A549 (cell line): ENCODE data around the gene COL2A1. TPM values are rescaled to one million over a fixed set of nuclear protein-coding genes. Genes with fewer than 3 reads are reported as not detected.

Source experiments
- ATAC-seq, 2 experiments: fragments of 200-7000 bp in 1 of 2; fragments of >200 bp in 1 of 2; cut with Nextera tagmentation in 1 of 2; cut with Tn5 transposase in 1 of 2; 3 replicates each; pipeline versions ENCODE4 v1.8.0 to v1.9.1; 2018 to 2020; ENCODE audit warnings: mild to moderate bottlenecking in 1 of 2, moderate library complexity in 1 of 2
- CTCF ChIA-PET: fragments of 300-600 bp; sonication (Branson Sonifier 250); formaldehyde crosslinking; extraction: SDS; loops from one replicate; lab custom pipeline; 2021; ENCODE audit warnings: antibody characterized with exemption, inconsistent platforms; lab: Yijun Ruan, JAX
- POLR2A ChIA-PET: fragments of 350-600 bp; formaldehyde crosslinking; extraction: SDS; loops from one replicate; lab custom pipeline; 2021; ENCODE audit warnings: antibody characterized with exemption, inconsistent platforms; lab: Yijun Ruan, JAX
- DNase-seq, 2 experiments: peaks; one replicate each; pipeline versions ENCODE4 v3.0.0 to v3.0.0-alpha.2; 2011 to 2016; ENCODE audit warnings: low read depth in 1 of 2, low spot score in 1 of 2
- FAIRE-seq: peaks from 2 replicates; lab custom pipeline; 2011; peaks lifted over from hg19 to GRCh38; lab: Jason Lieb, UNC
- H3K27ac ChIP-seq, 2 experiments: fragments of >200 bp; sonication (Bioruptor Twin); formaldehyde crosslinking; 3 replicates each; pipeline ENCODE4 v1.5.1; 2016 to 2017
- H3K4me1 ChIP-seq: fragments of >200 bp; sonication (Bioruptor Twin); formaldehyde crosslinking; 3 replicates; pipeline ENCODE4 v1.6.1; 2016
- H3K4me2 ChIP-seq: fragments of >200 bp; sonication (Bioruptor Twin); formaldehyde crosslinking; 3 replicates; pipeline ENCODE4 v1.6.1; 2016
- H3K4me3 ChIP-seq: fragments of >200 bp; sonication (Bioruptor Twin); formaldehyde crosslinking; 3 replicates; pipeline ENCODE4 v1.5.1; 2016
- H3K9me3 ChIP-seq: fragments of >200 bp; sonication (Bioruptor Twin); formaldehyde crosslinking; 3 replicates; pipeline ENCODE4 v1.6.1; 2016
- CEBPB ChIP-seq, 2 experiments: fragments of >200 bp in 1 of 2; sonication (Bioruptor Twin) in 1 of 2; formaldehyde crosslinking in 1 of 2; IDR thresholded peaks; 2 replicates each; pipeline ENCODE4 v1.6.1; 2012 to 2016
- FOSB ChIP-seq: fragments of 250-450 bp; sonication (Bioruptor Pico); IDR thresholded peaks from 2 replicates; pipeline ENCODE4 v1.5.0; 2020; ENCODE audit warnings: mild to moderate bottlenecking, moderate library complexity
- FOSL2 ChIP-seq, 2 experiments: fragments of 450-650 bp in 1 of 2; fragments of >200 bp in 1 of 2; sonication (Bioruptor Twin) in 1 of 2; formaldehyde crosslinking; IDR thresholded peaks; 2 replicates each; pipeline versions ENCODE4 v1.5.0 to v1.6.1; 2016 to 2020; ENCODE audit warnings: mild to moderate bottlenecking in 1 of 2, moderate library complexity in 1 of 2
- FOXS1 ChIP-seq: fragments of 250-450 bp; sonication (Bioruptor Pico); IDR thresholded peaks from 2 replicates; pipeline ENCODE4 v1.5.0; 2020; ENCODE audit warnings: mild to moderate bottlenecking, moderate library complexity
- GATA3 ChIP-seq: IDR thresholded peaks from 2 replicates; pipeline ENCODE4 v1.6.1; 2012; ENCODE audit warnings: borderline replicate concordance
- HDAC2 ChIP-seq: fragments of 200-600 bp; sonication (generic); IDR thresholded peaks from 2 replicates; pipeline ENCODE4 v1.6.1; 2016
- HOXB13 ChIP-seq: fragments of 250-450 bp; sonication (Bioruptor Pico); IDR thresholded peaks from 2 replicates; pipeline ENCODE4 v1.5.0; 2020; ENCODE audit warnings: low read depth, mild to moderate bottlenecking, moderate library complexity
- HOXB5 ChIP-seq: fragments of 250-450 bp; sonication (Bioruptor Pico); IDR thresholded peaks from 2 replicates; pipeline ENCODE4 v1.5.0; 2020; ENCODE audit warnings: mild to moderate bottlenecking, moderate library complexity
- JUN ChIP-seq, 2 experiments: fragments of >200 bp; sonication (Bioruptor Twin); formaldehyde crosslinking; IDR thresholded peaks; 2 replicates in 1 of 2; 3 replicates in 1 of 2; pipeline ENCODE4 v1.6.1; 2016 to 2017
- JUNB ChIP-seq: fragments of >200 bp; sonication (Bioruptor Twin); formaldehyde crosslinking; IDR thresholded peaks from 2 replicates; pipeline ENCODE4 v1.6.1; 2016
- KDM1A ChIP-seq: fragments of 200-600 bp; sonication (generic); IDR thresholded peaks from 2 replicates; pipeline ENCODE4 v1.6.1; 2016; ENCODE audit warnings: low read depth, mild to moderate bottlenecking
- MAFK ChIP-seq: fragments of 450-650 bp; IDR thresholded peaks from 2 replicates; pipeline ENCODE4 v1.6.1; 2014; ENCODE audit not compliant: partially characterized antibody
- MAZ ChIP-seq: fragments of 150-350 bp; IDR thresholded peaks from 2 replicates; pipeline ENCODE4 v1.6.1; 2014; ENCODE audit warnings: antibody characterized with exemption, low read depth, low read length, borderline replicate concordance
- NPAS2 ChIP-seq: fragments of 250-450 bp; sonication (Bioruptor Pico); IDR thresholded peaks from 2 replicates; pipeline ENCODE4 v1.8.0; 2022; ENCODE audit warnings: mild to moderate bottlenecking, moderate library complexity, borderline replicate concordance
- NR3C1 ChIP-seq: fragments of >200 bp; sonication (Bioruptor Twin); formaldehyde crosslinking; IDR thresholded peaks from 3 replicates; pipeline ENCODE4 v1.6.1; 2017
- PHF8 ChIP-seq: fragments of 200-600 bp; sonication (generic); IDR thresholded peaks from 2 replicates; pipeline ENCODE4 v1.6.1; 2016; ENCODE audit warnings: low read depth, mild to moderate bottlenecking, antibody characterized with exemption, moderate library complexity, borderline replicate concordance
- POLR2A ChIP-seq: IDR thresholded peaks from 2 replicates; pipeline ENCODE4 v1.6.1; 2012; ENCODE audit warnings: mild to moderate bottlenecking, low read length
- RAD21 ChIP-seq, 2 experiments: fragments of >200 bp in 1 of 2; sonication (Bioruptor Twin) in 1 of 2; formaldehyde crosslinking in 1 of 2; IDR thresholded peaks in 1 of 2; conservative IDR thresholded peaks in 1 of 2; 2 replicates in 1 of 2; 3 replicates in 1 of 2; pipeline ENCODE4 v1.6.1; 2012 to 2018; ENCODE audit warnings: inconsistent platforms in 1 of 2
- RCOR1 ChIP-seq: fragments of 150-350 bp; IDR thresholded peaks from 2 replicates; pipeline ENCODE4 v1.6.1; 2014; ENCODE audit warnings: antibody characterized with exemption, low read length, low read depth
- RFX5 ChIP-seq: fragments of 450-650 bp; IDR thresholded peaks from 2 replicates; pipeline ENCODE4 v1.7.1; 2014; ENCODE audit warnings: antibody characterized with exemption, mild to moderate bottlenecking, moderate library complexity
- SREBF2 ChIP-seq: fragments of 450-650 bp; IDR thresholded peaks from 2 replicates; pipeline ENCODE4 v1.6.1; 2014; ENCODE audit warnings: mild to moderate bottlenecking, moderate library complexity
- TP53 ChIP-seq: fragments of 250-450 bp; sonication (Bioruptor Pico); IDR thresholded peaks from 2 replicates; pipeline ENCODE4 v1.5.0; 2021; ENCODE audit warnings: mild to moderate bottlenecking, moderate library complexity
- ZFP36 ChIP-seq: fragments of 450-650 bp; IDR thresholded peaks from 2 replicates; pipeline ENCODE4 v1.6.1; 2014; ENCODE audit warnings: borderline replicate concordance; ENCODE audit not compliant: partially characterized antibody
- ZSCAN20 ChIP-seq: fragments of 250-450 bp; sonication (Bioruptor Pico); IDR thresholded peaks from 2 replicates; pipeline ENCODE4 v1.8.0; 2022; ENCODE audit warnings: mild to moderate bottlenecking, moderate library complexity
- WGBS: methylation state at CpG from one replicate; pipeline ENCODE4 v1.1.6; 2017; ENCODE audit errors: missing lambda C conversion rate; 5-methylcytosine and 5-hydroxymethylcytosine counted together
- polyA plus RNA-seq, 4 experiments: library from polyadenylated mRNA; depleted of rRNA in 3 of 4; stranded (reverse); fragments of >200 nt; fragmentation: RNase III in 1 of 4; extraction: RNeasy Plus Mini Kit Qiagen cat#74134 plus additional on column Dnase treatment in 1 of 4; gene quantifications; 2 replicates in 3 of 4; 3 replicates in 1 of 4; pipeline ENCODE4 v1.2.3, GENCODE V29; 2011 to 2017
- TF ChIP-seq, protein P1 (sequence below): IDR thresholded peaks from 2 replicates; pipeline ENCODE4 v1.6.1; 2012
- TF ChIP-seq, protein P2 (sequence below): fragments of 450-650 bp; IDR thresholded peaks from 2 replicates; pipeline ENCODE4 v1.6.1; 2014; ENCODE audit warnings: antibody characterized with exemption
- TF ChIP-seq, protein P3 (sequence below): fragments of >200 bp; sonication (Bioruptor Twin); formaldehyde crosslinking; IDR thresholded peaks from 3 replicates; pipeline ENCODE4 v1.6.1; 2016
- TF ChIP-seq, protein P4 (sequence below): fragments of 250-450 bp; sonication (Bioruptor Pico); IDR thresholded peaks from 2 replicates; pipeline ENCODE4 v1.5.0; 2021; ENCODE audit warnings: mild to moderate bottlenecking, moderate library complexity, borderline replicate concordance

COL2A1 gene
- polyA plus RNA-seq, 2 of the 4 experiments (the other 2 are of a cell fraction): 0.01 TPM; not detected in 1

DNA sequence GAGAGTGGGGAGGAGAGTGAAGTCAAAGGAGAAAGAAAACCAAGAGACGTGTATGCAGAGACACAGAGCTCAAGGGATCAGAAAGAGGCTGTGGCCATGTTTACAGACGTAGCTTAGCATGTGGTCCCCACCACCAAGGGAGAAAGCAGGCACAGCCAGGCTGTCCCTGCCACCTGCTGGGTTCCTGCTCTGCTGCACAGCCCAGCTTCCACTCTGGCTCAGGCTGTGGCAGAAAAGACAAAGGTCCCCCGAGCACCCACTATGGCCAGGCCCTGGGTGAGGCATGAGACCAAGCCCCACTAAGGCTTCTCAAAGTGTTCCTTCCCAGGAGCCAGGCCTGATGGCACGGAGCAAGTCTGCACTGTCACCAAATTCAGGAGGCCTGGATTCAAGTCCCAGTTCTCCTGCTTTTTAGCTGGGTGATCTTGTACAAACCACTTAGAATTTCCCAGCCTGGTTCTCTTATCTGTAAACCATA, 25.9 kb upstream of the COL2A1 start:
- no peak for DNase-seq
- Histone ChIP-seq H3K4me1 (no peaks in the 10 kb centered on the region), H3K9me3 (no peaks in the 10 kb centered on the region)
- TF ChIP-seq, protein P1, sequence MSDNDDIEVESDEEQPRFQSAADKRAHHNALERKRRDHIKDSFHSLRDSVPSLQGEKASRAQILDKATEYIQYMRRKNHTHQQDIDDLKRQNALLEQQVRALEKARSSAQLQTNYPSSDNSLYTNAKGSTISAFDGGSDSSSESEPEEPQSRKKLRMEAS: no peak
- no peak for TF ChIP-seq CEBPB (IDR thresholded peaks at IDR 0.05)
- no peak for TF ChIP-seq TP53 (CRISPR knock-in tag)
- TF ChIP-seq RFX5: no peak
- no peak for TF ChIP-seq HDAC2
- TF ChIP-seq JUNB: no peak
- TF ChIP-seq ZSCAN20: no peak
- no peak for TF ChIP-seq FOSB
- TF ChIP-seq MAFK: no peak
- TF ChIP-seq JUN (IDR thresholded peaks at IDR 0.05): no peak
- TF ChIP-seq, all 56 proteins: peak for 0
- no peak overlapping the region for H3K4me3 ChIP-seq
- no peak overlapping the region for H3K4me2 ChIP-seq
- ChIA-PET POLR2A (interaction anchor here (0.6 kb wide), 1 partner anchor 31 kb away, joined by 3 read pairs; no protein-coding TSS in a partner anchor), CTCF (no interaction called here)
- no peak for FAIRE-seq
- 61% methylated on average over 4 of the region's 4 CpGs for WGBS
- peak in 1 of 2 experiments; percentile 28; a peak in 2 of 6 replicates for ATAC-seq
- no peak overlapping the region for H3K27ac ChIP-seq

DNA sequence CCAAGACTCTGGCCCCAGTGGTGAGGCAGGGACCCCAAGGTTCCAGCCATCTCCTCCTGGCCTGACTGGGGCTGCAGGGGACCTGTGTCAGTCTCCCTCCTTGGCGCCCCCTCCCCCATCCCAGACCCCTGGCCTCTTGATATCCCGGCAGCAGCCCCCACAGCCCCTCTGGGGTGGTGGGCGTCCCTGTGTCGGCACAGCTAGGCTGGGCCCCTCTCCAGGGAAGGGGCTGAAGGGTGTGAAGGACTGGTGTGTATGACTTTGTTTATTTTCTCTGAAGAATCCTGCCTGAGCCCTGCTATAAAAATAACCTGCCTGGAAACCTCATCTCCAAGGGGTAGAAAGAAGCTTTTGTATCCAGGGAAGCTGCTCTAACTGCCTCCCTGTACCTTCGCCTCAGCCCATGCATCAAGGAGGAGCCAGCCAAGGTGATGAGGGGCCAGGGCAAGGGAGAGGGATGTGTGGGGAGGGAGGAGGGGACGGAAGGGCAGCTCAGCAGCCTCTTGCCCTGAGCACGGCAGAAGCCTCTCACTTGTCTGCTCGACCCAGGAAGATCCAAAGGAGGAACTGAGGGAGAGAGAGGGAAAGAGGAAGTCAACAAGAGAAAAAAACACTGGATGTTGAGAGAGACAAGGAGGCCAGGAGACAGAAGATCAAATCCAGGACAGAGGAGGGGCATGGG, 25.4 kb upstream of the COL2A1 start:
- Histone ChIP-seq H3K4me2 (no peak overlapping the region), H3K4me1 (no peaks in the 10 kb centered on the region), H3K27ac (no peak overlapping the region), H3K4me3 (no peak overlapping the region)
- no peak for FAIRE-seq
- CTCF ChIA-PET: interaction anchor here (2.0 kb wide), 1 partner anchor 19 kb away, joined by 6 read pairs; no protein-coding TSS in a partner anchor
- WGBS: 64% methylated on average over 6 of the region's 8 CpGs
- TF ChIP-seq, protein P2, sequence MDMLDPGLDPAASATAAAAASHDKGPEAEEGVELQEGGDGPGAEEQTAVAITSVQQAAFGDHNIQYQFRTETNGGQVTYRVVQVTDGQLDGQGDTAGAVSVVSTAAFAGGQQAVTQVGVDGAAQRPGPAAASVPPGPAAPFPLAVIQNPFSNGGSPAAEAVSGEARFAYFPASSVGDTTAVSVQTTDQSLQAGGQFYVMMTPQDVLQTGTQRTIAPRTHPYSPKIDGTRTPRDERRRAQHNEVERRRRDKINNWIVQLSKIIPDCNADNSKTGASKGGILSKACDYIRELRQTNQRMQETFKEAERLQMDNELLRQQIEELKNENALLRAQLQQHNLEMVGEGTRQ: no peak
- TF ChIP-seq POLR2A (no peak), RAD21 (conservative IDR thresholded peaks at IDR 0.05 in 1 of 2, IDR thresholded peaks at IDR 0.05 in 1 of 2) (no peak), KDM1A (no peak), FOSL2 (IDR thresholded peaks at IDR 0.05) (no peak), FOSL2 (CRISPR knock-in tag; IDR thresholded peaks at IDR 0.05) (no peak), TP53 (CRISPR knock-in tag) (no peak), MAZ (no peak), NPAS2 (no peak), FOXS1 (CRISPR knock-in tag) (no peak), ZSCAN20 (no peak), PHF8 (no peak)
- TF ChIP-seq, all 56 proteins: peak for 0
- H3K9me3 ChIP-seq: no peaks in the 10 kb centered on the region
- DNase-seq (no peak), ATAC-seq (no peak)
- POLR2A ChIA-PET: interaction anchor here (0.6 kb wide), 1 partner anchor 32 kb away, joined by 3 read pairs; no protein-coding TSS in a partner anchor

DNA sequence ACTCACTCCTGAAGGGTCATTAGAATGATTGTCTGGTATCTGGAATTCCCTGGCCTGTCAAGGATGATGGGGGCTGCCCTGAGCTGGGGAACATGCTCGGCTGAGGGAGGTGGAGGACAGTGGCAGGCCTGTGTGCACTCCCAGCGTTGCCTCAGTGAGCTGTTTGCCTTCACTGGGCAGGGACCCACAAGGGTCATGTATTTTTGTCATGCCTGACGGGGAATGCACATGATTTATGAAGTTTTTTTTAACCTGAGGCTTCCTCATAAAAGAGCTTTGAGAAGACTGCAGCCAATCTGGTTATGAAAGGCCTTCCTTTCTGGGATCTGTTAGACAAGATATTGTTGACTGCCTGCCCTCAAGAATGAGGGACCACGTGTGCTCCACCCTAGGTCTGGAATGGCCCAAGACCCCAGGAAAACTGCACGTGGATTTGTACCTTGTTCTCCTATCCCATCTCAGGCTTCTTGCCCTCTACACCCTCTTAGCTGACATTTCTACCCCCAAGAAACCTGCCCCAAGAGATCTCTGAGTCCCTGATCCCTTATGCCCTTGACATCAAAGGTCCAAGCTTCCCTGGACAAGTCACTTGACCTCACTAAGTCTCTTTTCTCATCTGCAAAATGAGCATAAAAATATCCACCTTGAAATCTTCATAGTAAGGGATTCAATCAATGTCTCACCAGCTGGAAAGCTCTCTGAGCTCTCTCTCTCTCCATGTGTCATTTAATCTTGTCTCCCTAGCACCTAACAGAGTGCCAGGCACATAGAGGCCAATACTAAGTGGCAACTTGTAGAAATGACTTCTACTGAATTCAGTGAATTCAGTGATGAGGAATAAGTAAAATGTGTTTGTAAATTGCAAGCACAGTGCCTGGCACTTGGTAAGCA, 24.5 kb upstream of the COL2A1 start:
- Histone ChIP-seq H3K4me1 (no peaks in the 10 kb centered on the region), H3K9me3 (no peaks in the 10 kb centered on the region), H3K4me3 (no peak overlapping the region), H3K4me2 (no peak overlapping the region), H3K27ac (no peak overlapping the region)
- CTCF ChIA-PET: interaction anchor here (0.8 to 2.0 kb wide), 2 partner anchors 20 to 150 kb away, joined by 3 to 6 read pairs; no protein-coding TSS in a partner anchor
- no peak for ATAC-seq
- WGBS: 49% methylated on average over 5 of the region's 5 CpGs
- DNase-seq: no peak
- no peak for FAIRE-seq
- POLR2A ChIA-PET: no interaction called here
- TF ChIP-seq HOXB13 (CRISPR knock-in tag) (no peak), SREBF2 (no peak), FOSB (no peak), NR3C1 (no peak), MAFK (no peak), GATA3 (no peak), ZFP36 (no peak), HOXB5 (CRISPR knock-in tag) (no peak), RCOR1 (no peak), NPAS2 (no peak)
- TF ChIP-seq, protein P3, sequence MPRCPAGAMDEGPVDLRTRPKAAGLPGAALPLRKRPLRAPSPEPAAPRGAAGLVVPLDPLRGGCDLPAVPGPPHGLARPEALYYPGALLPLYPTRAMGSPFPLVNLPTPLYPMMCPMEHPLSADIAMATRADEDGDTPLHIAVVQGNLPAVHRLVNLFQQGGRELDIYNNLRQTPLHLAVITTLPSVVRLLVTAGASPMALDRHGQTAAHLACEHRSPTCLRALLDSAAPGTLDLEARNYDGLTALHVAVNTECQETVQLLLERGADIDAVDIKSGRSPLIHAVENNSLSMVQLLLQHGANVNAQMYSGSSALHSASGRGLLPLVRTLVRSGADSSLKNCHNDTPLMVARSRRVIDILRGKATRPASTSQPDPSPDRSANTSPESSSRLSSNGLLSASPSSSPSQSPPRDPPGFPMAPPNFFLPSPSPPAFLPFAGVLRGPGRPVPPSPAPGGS: no peak
- TF ChIP-seq, protein P4, sequence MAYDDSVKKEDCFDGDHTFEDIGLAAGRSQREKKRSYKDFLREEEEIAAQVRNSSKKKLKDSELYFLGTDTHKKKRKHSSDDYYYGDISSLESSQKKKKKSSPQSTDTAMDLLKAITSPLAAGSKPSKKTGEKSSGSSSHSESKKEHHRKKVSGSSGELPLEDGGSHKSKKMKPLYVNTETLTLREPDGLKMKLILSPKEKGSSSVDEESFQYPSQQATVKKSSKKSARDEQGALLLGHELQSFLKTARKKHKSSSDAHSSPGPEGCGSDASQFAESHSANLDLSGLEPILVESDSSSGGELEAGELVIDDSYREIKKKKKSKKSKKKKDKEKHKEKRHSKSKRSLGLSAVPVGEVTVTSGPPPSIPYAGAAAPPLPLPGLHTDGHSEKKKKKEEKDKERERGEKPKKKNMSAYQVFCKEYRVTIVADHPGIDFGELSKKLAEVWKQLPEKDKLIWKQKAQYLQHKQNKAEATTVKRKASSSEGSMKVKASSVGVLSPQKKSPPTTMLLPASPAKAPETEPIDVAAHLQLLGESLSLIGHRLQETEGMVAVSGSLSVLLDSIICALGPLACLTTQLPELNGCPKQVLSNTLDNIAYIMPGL: no peak
- TF ChIP-seq, protein P2: no peak
